NCI-H526 treated with DMSO at 0.1 percent for 48 hours (cell line): ENCODE results near the gene MDM4.
"Not testable (repeated sequence)": the region's sequence is repeated elsewhere in the genome, so short reads cannot be mapped to it uniquely, and the experiment has no call there.

Experiments
- DNase-seq: peaks from one replicate; lab custom pipeline; 2025; lab: John Stamatoyannopoulos, UW

MDM4 gene

GRCh38 chr1:204514828-204515227, 1.4 kb upstream of the MDM4 start:
- DNase-seq: no peak

GRCh38 chr1:204517382-204517781, 1.2 kb downstream of the MDM4 start:
- not testable (repeated sequence) for DNase-seq

GRCh38 chr1:204520834-204521709, 4.9 kb downstream of the MDM4 start:
- no peak for DNase-seq

GRCh38 chr1:204521941-204522521, 5.8 kb downstream of the MDM4 start:
- DNase-seq: not testable (repeated sequence)

- DNase-seq: no peak
Observed at GRCh38 chr1:204523605-204524215, 7.5 kb downstream of the MDM4 start.

GRCh38 chr1:204524986-204525385, 8.8 kb downstream of the MDM4 start:
- no peak for DNase-seq

GRCh38 chr1:204528241-204528640, 12.0 kb downstream of the MDM4 start:
- no peak for DNase-seq

- no peak for DNase-seq
Observed at GRCh38 chr1:204528677-204529076, 12.5 kb downstream of the MDM4 start.

GRCh38 chr1:204529371-204529895, 13.2 kb downstream of the MDM4 start:
- DNase-seq: no peak

GRCh38 chr1:204530932-204531331, 14.7 kb downstream of the MDM4 start:
- no peak for DNase-seq

- DNase-seq: no peak
Observed at GRCh38 chr1:204532832-204533231, 16.6 kb downstream of the MDM4 start.

- no peak for DNase-seq
Observed at GRCh38 chr1:204541626-204542025, 25.4 kb downstream of the MDM4 start.

- DNase-seq: no peak
Observed at GRCh38 chr1:204544321-204544720, 28.1 kb downstream of the MDM4 start.

- no peak for DNase-seq
Observed at GRCh38 chr1:204545202-204545601, 29.0 kb downstream of the MDM4 start.

- DNase-seq: no peak
Observed at GRCh38 chr1:204545881-204546280, 29.7 kb downstream of the MDM4 start.

GRCh38 chr1:204548265-204548664, 32.1 kb downstream of the MDM4 start:
- no peak for DNase-seq

- no peak for DNase-seq
Observed at GRCh38 chr1:204549313-204549712, 33.1 kb downstream of the MDM4 start.

- no peak for DNase-seq
Observed at GRCh38 chr1:204550926-204551325, 34.7 kb downstream of the MDM4 start.

- DNase-seq: no peak
Observed at GRCh38 chr1:204556458-204557052, 40.3 kb downstream of the MDM4 start.

- no peak for DNase-seq
Observed at GRCh38 chr1:204558467-204558866, 42.3 kb downstream of the MDM4 start.

GRCh38 chr1:204560002-204560401, 43.8 kb downstream of the MDM4 start:
- not testable (repeated sequence) for DNase-seq

GRCh38 chr1:204560590-204561150, 44.5 kb downstream of the MDM4 start:
- DNase-seq: no peak
